Astrocyte of the spinal cord (primary cell): ENCODE data around the gene CSTPP1.
"Not testable (repeated sequence)": the region's sequence is repeated elsewhere in the genome, so short reads cannot be mapped to it uniquely, and the experiment has no call there.

ENCODE experiments used
- DNase-seq: peaks from one replicate; pipeline ENCODE4 v3.0.0; 2011; ENCODE audit warnings: low read depth, low spot score
- H3K4me3 ChIP-seq: 2 replicates; pipeline ENCODE4 v1.5.1; 2011; ENCODE audit warnings: low read depth, mild to moderate bottlenecking, low read length, moderate library complexity
- in situ Hi-C: cut with HindIII; loops from 2 replicates; pipeline ENCODE4 v1.10.0; 2017; ENCODE audit warnings: low sequenced_read_pairs
- TF ChIP-seq, protein P1 (sequence below): IDR thresholded peaks from 2 replicates; pipeline ENCODE4 v1.5.1; 2012; ENCODE audit warnings: low read depth, mild to moderate bottlenecking, low read length, inconsistent platforms

Gene CSTPP1

DNA sequence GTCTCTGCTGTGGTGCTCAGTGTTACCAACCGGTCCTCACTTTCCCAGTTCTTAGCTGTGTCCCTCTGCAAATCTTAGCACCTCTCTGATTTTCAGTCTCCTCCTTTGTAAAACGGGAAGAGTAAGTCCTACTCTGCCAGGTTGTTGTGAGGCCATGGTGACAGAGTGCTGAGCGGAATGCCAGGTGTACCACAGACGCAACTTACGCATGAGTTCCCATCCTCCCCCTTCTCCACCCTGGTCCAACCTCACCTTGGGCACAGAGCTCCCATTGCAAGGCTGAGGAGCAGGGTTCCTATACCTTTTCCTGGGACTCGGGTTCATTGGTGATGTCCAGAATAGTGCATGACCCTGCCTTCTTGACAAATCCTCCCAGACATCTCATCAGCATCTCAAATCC lies 270.9 kb downstream of the CSTPP1 start:
- in situ Hi-C loops, result no loop called here
- no peak overlapping the region for H3K4me3 ChIP-seq
- DNase-seq, result no peak
- TF ChIP-seq, protein P1, sequence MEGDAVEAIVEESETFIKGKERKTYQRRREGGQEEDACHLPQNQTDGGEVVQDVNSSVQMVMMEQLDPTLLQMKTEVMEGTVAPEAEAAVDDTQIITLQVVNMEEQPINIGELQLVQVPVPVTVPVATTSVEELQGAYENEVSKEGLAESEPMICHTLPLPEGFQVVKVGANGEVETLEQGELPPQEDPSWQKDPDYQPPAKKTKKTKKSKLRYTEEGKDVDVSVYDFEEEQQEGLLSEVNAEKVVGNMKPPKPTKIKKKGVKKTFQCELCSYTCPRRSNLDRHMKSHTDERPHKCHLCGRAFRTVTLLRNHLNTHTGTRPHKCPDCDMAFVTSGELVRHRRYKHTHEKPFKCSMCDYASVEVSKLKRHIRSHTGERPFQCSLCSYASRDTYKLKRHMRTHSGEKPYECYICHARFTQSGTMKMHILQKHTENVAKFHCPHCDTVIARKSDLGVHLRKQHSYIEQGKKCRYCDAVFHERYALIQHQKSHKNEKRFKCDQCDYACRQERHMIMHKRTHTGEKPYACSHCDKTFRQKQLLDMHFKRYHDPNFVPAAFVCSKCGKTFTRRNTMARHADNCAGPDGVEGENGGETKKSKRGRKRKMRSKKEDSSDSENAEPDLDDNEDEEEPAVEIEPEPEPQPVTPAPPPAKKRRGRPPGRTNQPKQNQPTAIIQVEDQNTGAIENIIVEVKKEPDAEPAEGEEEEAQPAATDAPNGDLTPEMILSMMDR, result no peak

DNA sequence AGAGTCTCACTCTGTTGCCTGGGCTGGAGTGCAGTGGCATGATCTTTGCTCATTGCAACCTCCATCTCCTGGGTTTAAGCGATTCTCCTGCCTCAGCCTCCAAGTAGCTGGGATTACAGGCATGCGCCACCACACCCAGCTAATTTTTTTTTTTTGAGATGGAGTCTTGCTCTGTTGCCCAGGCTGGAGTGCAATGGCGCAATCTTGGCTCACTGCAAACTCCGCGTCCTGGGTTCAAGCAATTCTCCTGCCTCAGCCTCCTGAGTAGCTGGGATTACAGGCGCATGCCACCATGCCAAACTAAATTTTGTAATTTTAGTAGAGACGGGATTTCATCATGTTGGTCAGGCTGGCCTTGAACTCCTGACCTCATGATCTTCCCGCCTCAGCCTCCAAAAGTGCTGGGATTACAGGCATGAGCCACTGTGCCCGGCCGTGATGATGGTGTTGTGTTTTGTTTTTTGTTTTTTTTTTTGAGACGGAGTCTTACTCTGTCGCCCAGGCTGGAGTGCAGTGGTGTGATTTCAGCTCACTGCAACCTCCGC lies 271.5 kb downstream of the CSTPP1 start:
- H3K4me3 ChIP-seq, DNase-seq, in situ Hi-C loops: not testable (repeated sequence)

DNA sequence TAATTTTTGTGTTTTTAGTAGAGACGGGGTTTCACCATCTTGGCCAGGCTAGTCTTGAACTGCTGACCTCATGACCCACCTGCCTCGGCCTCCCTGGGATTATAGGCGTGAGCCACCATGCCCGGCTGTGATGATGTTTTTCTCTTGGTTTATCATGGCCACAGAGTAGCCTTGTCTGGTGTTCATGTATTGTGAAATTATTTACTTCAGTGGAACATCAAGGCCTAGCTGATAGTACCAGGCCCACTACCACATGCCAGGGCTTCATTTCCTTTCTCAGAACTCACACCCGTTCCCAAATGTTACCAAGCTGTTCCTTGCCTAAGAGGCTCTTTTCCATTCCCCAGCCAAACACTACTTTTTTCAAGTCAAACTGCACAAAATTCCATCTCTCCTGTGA lies 272.1 kb downstream of the CSTPP1 start:
- H3K4me3 ChIP-seq, result no peak overlapping the region
- TF ChIP-seq, protein P1, result no peak
- in situ Hi-C loops, result no loop called here
- no peak for DNase-seq
